Measurements from ENCODE around the gene CACNB2.

DNA sequence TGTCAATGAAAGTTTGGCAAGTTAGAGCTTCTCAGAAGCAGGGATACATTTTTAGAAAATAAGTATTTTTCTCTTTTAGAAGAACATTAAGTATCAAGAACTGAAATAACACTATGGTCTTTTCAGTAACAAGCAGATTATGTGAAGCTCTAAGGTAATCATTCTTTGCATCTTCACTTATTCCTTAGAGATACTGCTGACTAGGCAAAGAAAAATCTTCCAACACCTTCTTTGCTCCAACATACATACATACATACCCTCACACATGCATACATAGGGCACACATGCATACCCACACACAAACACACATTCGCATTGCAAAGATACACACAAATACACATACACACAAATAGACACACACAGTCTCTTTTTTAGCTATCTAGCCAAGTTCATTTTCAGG is 37.8 kb upstream of the CACNB2 start:
- TF ChIP-seq, protein P1, sequence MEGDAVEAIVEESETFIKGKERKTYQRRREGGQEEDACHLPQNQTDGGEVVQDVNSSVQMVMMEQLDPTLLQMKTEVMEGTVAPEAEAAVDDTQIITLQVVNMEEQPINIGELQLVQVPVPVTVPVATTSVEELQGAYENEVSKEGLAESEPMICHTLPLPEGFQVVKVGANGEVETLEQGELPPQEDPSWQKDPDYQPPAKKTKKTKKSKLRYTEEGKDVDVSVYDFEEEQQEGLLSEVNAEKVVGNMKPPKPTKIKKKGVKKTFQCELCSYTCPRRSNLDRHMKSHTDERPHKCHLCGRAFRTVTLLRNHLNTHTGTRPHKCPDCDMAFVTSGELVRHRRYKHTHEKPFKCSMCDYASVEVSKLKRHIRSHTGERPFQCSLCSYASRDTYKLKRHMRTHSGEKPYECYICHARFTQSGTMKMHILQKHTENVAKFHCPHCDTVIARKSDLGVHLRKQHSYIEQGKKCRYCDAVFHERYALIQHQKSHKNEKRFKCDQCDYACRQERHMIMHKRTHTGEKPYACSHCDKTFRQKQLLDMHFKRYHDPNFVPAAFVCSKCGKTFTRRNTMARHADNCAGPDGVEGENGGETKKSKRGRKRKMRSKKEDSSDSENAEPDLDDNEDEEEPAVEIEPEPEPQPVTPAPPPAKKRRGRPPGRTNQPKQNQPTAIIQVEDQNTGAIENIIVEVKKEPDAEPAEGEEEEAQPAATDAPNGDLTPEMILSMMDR (conservative IDR thresholded peaks at IDR 0.05 in 1 of 2, IDR thresholded peaks at IDR 0.05 in 1 of 2; ENCODE audit: extremely low read depth in 1 of 2, insufficient read depth in 1 of 2, low read depth in 1 of 2, low read length in 2 of 2) = no peak
- TF ChIP-seq EZH2 (IDR thresholded peaks at IDR 0.05; ENCODE audit: borderline replicate concordance, low read length) = no peak
